ENCODE results near the gene KLK1. TPM values are rescaled to one million over a fixed set of nuclear protein-coding genes. Genes with fewer than 3 reads are reported as not detected.
"Not testable (repeated sequence)": the region's sequence is repeated elsewhere in the genome, so short reads cannot be mapped to it uniquely, and the experiment has no call there.

KLK1 gene
- total RNA-seq, 1 donor from 2014 or later = not detected

GRCh38 chr19:50815439-50815838 is 8.1 kb downstream of the KLK1 start:
- DNase-seq (ENCODE audit: low read depth) = no peak

DNA sequence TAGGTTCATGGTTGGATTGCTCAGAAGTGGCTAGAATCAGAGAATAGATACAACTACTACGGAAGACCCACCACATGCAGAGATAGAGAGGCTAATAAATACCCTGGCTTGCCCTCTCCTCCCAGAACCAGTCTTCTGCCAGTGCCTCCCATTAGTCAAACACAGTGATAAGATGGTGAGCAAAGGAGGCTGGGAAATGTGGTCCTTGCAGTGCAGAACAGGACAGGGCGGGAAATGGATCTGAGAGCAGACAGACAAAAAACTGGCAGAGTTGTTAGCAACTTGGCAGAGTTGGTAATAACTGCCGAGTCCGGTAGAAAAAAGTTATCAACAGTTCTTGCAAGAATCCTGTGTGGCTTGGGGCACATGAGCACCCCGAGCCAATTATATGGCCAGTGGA is 8.7 kb downstream of the KLK1 start:
- DNase-seq (ENCODE audit: low read depth) = no peak

DNA sequence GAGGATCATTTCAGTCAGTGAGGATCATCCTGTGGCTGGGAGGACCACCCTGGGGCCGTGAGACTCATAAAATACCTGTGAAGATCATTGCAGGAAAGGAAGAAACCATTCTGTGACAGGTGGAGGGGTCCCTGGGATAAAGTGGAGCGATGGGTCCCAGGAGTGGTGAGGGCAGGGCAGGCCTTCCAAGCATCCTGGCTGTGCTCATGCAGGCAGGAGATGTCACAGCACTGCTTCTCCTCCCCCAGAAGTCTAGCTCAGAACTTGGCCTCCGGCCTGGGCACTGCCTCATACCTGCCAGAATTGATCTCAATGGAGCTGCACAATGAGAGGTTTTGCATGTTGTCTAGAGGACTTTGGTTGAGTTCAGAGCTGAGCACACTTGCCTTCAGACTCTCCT is 11.1 kb downstream of the KLK1 start:
- DNase-seq (ENCODE audit: low read depth) = no peak

GRCh38 chr19:50811622-50812238 is 11.9 kb downstream of the KLK1 start:
- not testable (repeated sequence) for DNase-seq (ENCODE audit: low read depth)

- DNase-seq (ENCODE audit: low read depth) = no peak
Observed at GRCh38 chr19:50808856-50809255, 14.7 kb downstream of the KLK1 start.

DNA sequence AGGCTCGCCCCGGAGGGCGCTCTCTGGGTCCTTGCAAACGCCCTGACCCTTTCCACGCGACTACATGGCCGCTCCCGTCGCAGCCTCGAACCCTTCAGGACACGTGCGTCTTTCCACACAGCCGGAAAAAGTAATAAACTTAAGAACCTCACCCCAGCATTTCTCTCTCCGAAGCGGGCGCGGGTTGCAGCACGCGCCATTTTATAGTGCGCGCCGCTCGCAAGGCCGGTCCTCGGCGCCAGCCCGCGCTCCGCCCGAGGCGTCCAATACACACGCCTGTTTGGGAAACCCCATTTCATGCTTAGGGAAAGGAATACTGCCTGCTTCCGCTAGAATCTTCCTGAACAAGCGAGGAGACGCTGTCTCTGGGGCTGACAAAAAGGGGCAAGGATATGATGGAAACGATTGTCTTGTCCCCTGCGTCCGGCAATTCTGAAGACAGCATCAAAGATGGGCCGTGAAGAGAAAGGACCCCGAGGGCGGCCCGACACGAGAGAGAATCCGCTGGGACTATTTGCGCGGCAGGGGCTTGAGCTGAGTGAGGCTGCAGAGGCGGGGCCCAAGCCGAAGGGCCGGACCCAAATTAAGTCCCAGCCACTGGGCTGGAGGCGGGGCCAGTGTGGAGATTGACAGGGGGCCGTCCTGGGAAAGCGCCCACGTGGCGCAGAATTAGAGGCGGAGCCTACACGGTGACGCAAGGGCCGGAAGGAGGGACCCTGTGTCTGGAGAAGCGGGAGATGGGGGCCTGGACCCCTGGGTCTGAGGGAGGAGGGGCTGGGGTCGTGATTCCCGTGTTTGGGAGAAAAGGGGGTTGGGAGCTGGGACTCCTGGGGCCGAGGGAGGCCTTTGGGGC is 18.9 kb downstream of the KLK1 start:
- DNase-seq (ENCODE audit: low read depth) = peak; percentile 92

GRCh38 chr19:50803633-50804419 is 19.8 kb downstream of the KLK1 start:
- DNase-seq (ENCODE audit: low read depth) = no peak

- no peak for DNase-seq (ENCODE audit: low read depth)
Observed at GRCh38 chr19:50801107-50801506, 22.5 kb downstream of the KLK1 start.

DNA sequence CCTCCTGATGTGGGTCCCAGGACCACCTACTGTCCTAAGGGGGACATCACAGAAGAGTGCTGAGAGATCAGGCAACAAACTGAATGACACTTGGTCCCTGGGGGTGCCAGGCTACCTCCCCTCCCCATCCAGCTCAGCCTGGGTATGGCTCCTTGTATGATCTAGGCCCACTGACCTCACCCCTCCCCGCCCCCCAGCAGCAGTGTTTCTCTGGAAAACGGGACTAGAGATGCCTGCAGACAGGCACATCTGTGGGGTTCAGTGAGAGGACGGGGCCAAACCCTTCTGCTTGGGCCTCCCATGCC is 24.1 kb downstream of the KLK1 start:
- DNase-seq (ENCODE audit: low read depth) = no peak

GRCh38 chr19:50798659-50799546 is 24.7 kb downstream of the KLK1 start:
- no peak for DNase-seq (ENCODE audit: low read depth)

DNA sequence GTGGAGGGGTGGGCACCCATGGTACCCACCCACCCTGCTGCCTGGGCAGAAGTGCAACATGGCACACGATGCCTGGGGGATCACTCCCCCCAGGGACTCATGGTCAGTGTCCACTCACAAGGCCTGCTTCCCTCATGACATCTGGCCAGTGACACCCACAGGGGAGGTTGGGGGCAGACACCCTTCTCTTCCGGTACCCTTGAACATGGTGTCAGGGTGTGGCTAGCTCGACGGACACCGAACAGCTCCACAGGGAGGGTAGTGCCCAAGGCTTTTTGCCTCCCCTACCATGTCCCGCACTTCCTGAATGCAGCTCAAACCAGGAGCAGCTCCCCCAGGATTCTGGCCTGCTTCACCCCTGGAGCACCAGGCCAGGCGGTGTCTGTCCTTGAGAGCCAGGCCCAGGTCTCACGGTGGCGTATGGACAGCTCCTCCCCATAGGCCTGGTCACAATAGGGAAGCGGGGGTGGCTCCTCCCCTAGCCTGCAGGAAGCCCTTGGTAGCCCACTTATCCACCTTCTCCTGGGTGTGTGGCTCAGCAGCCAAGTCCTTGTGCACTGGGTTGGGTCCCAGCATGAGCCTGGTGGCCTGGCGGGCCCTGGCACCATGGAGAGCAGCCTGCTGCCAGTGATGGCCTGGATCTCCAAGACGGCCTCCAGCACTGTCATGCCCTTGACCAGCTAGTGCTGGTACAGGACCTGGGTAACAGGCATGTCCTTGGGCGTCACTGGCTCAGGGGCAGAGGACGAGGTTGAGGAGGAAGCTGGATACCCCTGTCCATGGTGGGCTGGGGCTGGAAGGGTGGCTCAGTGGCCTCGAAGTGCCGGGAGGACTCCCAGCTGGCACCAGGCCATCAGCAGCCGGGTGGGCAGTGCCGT is 25.6 kb downstream of the KLK1 start:
- no peak for DNase-seq (ENCODE audit: low read depth)

DNA sequence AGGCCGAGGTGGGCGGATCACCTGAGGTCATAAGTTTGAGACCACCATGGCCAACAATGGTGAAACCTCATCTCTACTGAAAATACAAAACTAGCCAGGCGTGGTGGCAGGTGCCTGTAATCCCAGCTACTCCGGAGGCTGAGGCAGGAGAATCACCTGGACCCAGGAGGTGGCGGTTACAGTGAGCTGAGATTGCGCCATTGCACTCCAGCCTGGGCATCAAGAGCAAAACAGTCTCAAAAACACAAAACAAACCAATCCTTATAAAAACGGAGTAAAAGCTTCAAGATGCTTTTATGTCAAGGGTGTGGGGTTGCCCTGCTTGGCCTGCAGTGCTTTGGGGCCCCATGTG is 26.2 kb downstream of the KLK1 start:
- DNase-seq (ENCODE audit: low read depth) = no peak

- no peak for DNase-seq (ENCODE audit: low read depth)
Observed at GRCh38 chr19:50796634-50797428, 26.8 kb downstream of the KLK1 start.

DNA sequence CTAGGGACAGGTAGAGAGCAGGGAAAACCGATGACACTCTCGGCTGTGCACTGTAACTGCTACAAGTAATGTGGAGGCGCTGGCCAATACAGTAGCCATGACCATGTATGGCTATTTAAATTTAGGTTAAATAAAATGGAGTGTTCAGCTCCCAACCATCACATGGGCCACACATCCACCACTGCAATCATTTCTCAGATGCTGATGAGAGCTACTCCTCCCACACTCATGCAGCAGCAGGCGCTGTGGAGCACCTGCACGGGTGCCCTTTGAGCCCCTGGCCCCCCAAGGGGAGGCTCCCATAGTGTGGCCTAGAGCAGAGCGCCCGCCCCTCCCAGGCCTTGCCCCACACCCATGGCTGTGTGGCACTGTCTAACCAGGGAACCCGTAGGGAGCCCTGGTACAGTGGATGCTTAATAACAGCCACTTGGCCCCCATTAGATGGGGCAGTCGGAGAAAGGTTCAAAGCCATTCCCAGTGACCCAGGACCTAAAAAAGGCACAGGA is 27.4 kb downstream of the KLK1 start:
- DNase-seq (ENCODE audit: low read depth) = no peak

GRCh38 chr19:50795664-50796073 is 27.9 kb downstream of the KLK1 start:
- no peak for DNase-seq (ENCODE audit: low read depth)

DNA sequence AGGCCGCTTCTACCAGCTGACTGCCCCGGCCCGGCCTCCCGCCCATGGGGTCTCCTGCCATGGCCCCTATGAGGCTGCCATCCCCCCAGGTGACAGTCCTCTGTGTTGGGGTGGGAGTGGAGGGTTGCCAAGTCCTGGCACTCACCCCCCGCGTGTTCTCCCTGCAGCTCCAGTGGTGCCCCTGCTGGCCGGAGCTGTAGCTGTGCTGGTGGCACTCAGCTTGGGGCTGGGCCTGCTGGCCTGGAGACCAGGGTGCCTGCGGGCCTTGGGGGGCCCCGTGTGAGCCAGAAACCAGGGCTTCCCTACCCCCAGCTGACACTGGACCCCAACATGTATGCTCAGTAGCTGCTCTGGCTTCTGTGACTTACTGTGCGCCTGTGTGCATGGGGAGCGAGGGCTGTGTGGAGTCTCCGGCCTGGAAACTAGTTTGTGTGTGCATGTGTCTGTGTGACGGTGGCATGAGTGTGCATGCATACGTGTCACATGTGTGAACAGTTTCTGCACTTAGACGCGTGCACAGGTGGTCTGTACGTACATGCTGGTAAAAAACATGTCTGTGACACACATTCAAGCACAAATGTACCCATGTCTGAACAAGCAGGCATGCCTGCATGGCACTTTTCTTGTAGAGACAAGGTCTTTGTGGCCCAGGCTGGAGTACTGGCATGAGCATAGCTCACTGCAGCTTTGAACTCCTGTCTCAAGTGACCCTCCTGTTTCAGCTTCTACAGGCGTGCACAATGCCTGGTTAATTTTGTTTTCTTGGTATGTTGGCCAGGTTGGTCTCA is 28.5 kb downstream of the KLK1 start:
- DNase-seq (ENCODE audit: low read depth) = no peak

- no peak for DNase-seq (ENCODE audit: low read depth)
Observed at GRCh38 chr19:50794074-50794875, 29.3 kb downstream of the KLK1 start.

- DNase-seq (ENCODE audit: low read depth) = no peak
Observed at GRCh38 chr19:50793558-50794065, 30.0 kb downstream of the KLK1 start.
